Hepatocyte (in vitro differentiated cells): ENCODE measurements around the gene SLC1A6. TPM values are rescaled to one million over a fixed set of nuclear protein-coding genes. Genes with fewer than 3 reads are reported as not detected.

ENCODE experiments used
- DNase-seq: peaks from one replicate; pipeline ENCODE4 v3.0.0-alpha.2; 2016; ENCODE audit warnings: low spot score
- H2AFZ ChIP-seq: fragments of 200-600 bp; sonication (generic); 2 replicates; pipeline ENCODE4 v1.6.0; 2016; ENCODE audit warnings: antibody characterized with exemption, mild to moderate bottlenecking
- H3K27ac ChIP-seq: fragments of 200-600 bp; sonication (generic); 2 replicates; pipeline ENCODE4 v1.5.1; 2016; ENCODE audit warnings: mild to moderate bottlenecking
- H3K27me3 ChIP-seq: fragments of 200-600 bp; sonication (generic); 2 replicates; pipeline ENCODE4 v1.6.1; 2016
- H3K36me3 ChIP-seq: fragments of 200-600 bp; sonication (generic); replicated peaks from 2 replicates; pipeline ENCODE4 v1.5.1; 2016; ENCODE audit warnings: low read depth; ENCODE audit not compliant: insufficient read depth
- H3K4me1 ChIP-seq: fragments of 200-600 bp; sonication (generic); 2 replicates; pipeline ENCODE4 v1.5.1; 2016; ENCODE audit warnings: mild to moderate bottlenecking, moderate library complexity; ENCODE audit not compliant: insufficient read depth
- H3K4me2 ChIP-seq: fragments of 200-600 bp; sonication (generic); 2 replicates; pipeline ENCODE4 v1.6.0; 2016
- H3K4me3 ChIP-seq: fragments of 200-600 bp; sonication (generic); 2 replicates; pipeline ENCODE4 v1.5.1; 2016; ENCODE audit warnings: mild to moderate bottlenecking
- H3K79me2 ChIP-seq: fragments of 200-600 bp; sonication (generic); 2 replicates; pipeline ENCODE4 v1.6.0; 2017; ENCODE audit warnings: mild to moderate bottlenecking
- H3K9me2 ChIP-seq: fragments of 200-600 bp; sonication (generic); replicated peaks from 2 replicates; pipeline ENCODE4 v1.6.0; 2017; ENCODE audit warnings: mild to moderate bottlenecking; ENCODE audit not compliant: insufficient read depth
- H3K9me3 ChIP-seq: fragments of 200-600 bp; sonication (generic); 2 replicates; pipeline ENCODE4 v1.5.1; 2016; ENCODE audit warnings: low read depth, mild to moderate bottlenecking
- H4K20me1 ChIP-seq: fragments of 200-600 bp; sonication (generic); 2 replicates; pipeline ENCODE4 v1.6.0; 2016; ENCODE audit warnings: mild to moderate bottlenecking; ENCODE audit not compliant: insufficient read depth, poor library complexity, severe bottlenecking
- EZH2 ChIP-seq: fragments of 200-600 bp; sonication (generic); IDR thresholded peaks from 2 replicates; pipeline ENCODE4 v1.6.1; 2016; ENCODE audit warnings: antibody characterized with exemption, mild to moderate bottlenecking, borderline replicate concordance
- EZH2phosphoT487 ChIP-seq: fragments of 200-600 bp; sonication (generic); IDR thresholded peaks from one replicate; pipeline ENCODE4 v1.6.1; 2018; ENCODE audit warnings: antibody characterized with exemption, mild to moderate bottlenecking, low read depth, moderate library complexity; ENCODE audit not compliant: unreplicated experiment, severe bottlenecking
- WGBS: methylation state at CpG from one replicate; pipeline ENCODE4 v1.1.6; 2016; ENCODE audit warnings: low lambda C conversion rate; ENCODE audit errors: missing lambda C conversion rate; 5-methylcytosine and 5-hydroxymethylcytosine counted together
- polyA plus RNA-seq: library from polyadenylated mRNA; unstranded; fragments of >200 nt; fragmentation: Nextera tagmentation; extraction: Ambion mirVana; gene quantifications from 2 replicates; pipeline ENCODE4 v1.2.1, GENCODE V29; 2016
- total RNA-seq: library from RNA; depleted of rRNA; stranded (reverse); fragments of >200 nt; gene quantifications from 2 replicates; pipeline ENCODE4 v1.2.3, GENCODE V29; 2014
- TF ChIP-seq, protein P1 (sequence below): fragments of 200-600 bp; sonication (generic); IDR thresholded peaks from 2 replicates; pipeline ENCODE4 v1.5.1; 2016; ENCODE audit warnings: antibody characterized with exemption, mild to moderate bottlenecking; ENCODE audit not compliant: poor library complexity

Gene SLC1A6
- 1.2 and 8.1 TPM in 2 replicates for total RNA-seq
- 4.6 and 7.1 TPM in 2 replicates for polyA plus RNA-seq

DNA sequence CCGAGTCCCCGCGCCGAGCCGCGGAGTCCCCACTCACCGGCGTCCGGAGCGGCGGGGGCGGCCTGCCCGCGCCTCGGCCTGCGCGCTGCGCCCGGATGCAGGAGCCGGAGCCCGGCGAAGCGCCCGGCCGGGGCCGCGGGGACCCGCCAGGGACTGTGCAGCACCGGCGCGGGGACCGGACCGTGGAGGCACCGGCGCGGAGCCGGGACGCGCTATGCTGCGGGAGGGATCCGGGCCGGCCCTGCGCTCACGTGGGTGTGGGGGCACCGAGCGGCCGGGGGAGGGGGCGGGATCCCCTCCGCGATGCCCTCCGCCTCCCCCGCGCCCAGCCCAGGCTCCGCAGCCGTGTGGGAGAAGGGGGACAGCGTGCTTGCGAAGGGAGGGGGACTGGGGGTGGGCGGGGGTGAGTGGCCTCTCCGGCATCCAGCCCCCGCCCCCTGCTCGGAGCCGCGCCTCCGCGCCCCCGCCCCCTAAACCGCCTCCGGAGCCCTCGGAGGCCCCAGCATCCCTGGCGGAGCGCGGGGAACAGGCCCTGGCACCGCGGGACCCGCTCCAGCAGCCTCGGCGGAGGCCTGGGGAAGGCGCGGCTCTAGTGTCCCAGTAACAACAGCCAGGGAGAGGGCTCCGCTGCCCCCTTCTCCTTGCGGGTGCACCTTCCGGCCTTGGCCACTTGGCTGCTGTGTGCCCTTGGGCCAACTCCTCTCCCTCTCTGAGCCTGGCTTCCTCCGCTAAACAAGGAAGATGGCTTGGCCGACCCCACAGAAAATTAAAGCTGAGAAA lies at the start of gene SLC1A6:
SLC1A6 (minus strand) TSS at position 389 of the 780 bp plus-strand sequence. CDS start 6,954 bp downstream, outside the sequence.
- no peak for TF ChIP-seq EZH2phosphoT487
- TF ChIP-seq, protein P1, sequence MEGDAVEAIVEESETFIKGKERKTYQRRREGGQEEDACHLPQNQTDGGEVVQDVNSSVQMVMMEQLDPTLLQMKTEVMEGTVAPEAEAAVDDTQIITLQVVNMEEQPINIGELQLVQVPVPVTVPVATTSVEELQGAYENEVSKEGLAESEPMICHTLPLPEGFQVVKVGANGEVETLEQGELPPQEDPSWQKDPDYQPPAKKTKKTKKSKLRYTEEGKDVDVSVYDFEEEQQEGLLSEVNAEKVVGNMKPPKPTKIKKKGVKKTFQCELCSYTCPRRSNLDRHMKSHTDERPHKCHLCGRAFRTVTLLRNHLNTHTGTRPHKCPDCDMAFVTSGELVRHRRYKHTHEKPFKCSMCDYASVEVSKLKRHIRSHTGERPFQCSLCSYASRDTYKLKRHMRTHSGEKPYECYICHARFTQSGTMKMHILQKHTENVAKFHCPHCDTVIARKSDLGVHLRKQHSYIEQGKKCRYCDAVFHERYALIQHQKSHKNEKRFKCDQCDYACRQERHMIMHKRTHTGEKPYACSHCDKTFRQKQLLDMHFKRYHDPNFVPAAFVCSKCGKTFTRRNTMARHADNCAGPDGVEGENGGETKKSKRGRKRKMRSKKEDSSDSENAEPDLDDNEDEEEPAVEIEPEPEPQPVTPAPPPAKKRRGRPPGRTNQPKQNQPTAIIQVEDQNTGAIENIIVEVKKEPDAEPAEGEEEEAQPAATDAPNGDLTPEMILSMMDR, result no peak
- no peak for TF ChIP-seq EZH2
- no peaks in the 10 kb centered on the region for H3K4me1 ChIP-seq
- peak; percentile 30 for DNase-seq
- no peaks in the 10 kb centered on the region for H3K36me3 ChIP-seq
- no peak within 1 kb of the TSS for H3K27ac ChIP-seq
- H3K9me2 ChIP-seq, result no peaks in the 10 kb centered on the region
- 14% methylated on average over 6 of the region's 84 CpGs for WGBS
- H3K9me3 ChIP-seq, result no peaks in the 10 kb centered on the region
- no peak within 1 kb of the TSS for H2AFZ ChIP-seq
- peaks cover 48% of the 10 kb centered on the region for H3K27me3 ChIP-seq
- peak within 1 kb of the TSS; percentile 74 for H3K4me2 ChIP-seq
- H3K4me3 ChIP-seq, result peak within 1 kb of the TSS; percentile 20
- H3K79me2 ChIP-seq, result no peaks in the 10 kb centered on the region
- no peaks in the 10 kb centered on the region for H4K20me1 ChIP-seq

GRCh38 chr19:15028490-15028889 lies 48.8 kb upstream of the SLC1A6 start:
- Histone ChIP-seq H3K27ac (no peak overlapping the region), H3K4me1 (no peaks in the 10 kb centered on the region), H3K36me3 (no peaks in the 10 kb centered on the region), H3K9me2 (no peaks in the 10 kb centered on the region), H3K79me2 (no peaks in the 10 kb centered on the region), H3K4me2 (no peak overlapping the region), H3K27me3 (no peaks in the 10 kb centered on the region), H3K9me3 (no peaks in the 10 kb centered on the region), H2AFZ (no peak overlapping the region), H3K4me3 (no peak overlapping the region), H4K20me1 (no peaks in the 10 kb centered on the region)
- no peak for DNase-seq
- TF ChIP-seq, protein P1, result no peak
- no peak for TF ChIP-seq EZH2
- 63% methylated on average over 5 of the region's 5 CpGs for whole genome bisulfite sequencing

DNA sequence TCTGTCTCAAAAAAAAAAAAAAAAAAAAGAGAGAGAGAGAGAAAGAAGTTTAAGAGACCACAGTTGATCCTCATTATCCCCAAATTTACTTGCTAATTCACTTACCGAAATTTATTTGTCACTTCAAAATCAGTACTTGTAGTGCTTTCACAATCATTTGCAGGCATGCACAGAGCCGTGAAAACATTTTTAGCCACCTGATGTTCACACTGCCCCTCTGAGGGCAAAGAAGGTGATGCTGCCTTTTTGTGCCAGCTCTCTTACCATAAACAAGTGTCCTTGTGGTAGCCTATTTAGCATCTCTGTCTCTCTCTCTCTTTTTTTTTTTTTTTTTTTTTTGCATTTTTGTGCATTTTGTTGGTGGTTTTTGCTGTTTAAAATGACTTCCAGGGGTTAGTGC lies 45.6 kb upstream of the SLC1A6 start:
- Histone ChIP-seq H3K79me2 (no peaks in the 10 kb centered on the region), H3K27me3 (no peaks in the 10 kb centered on the region), H3K27ac (no peak overlapping the region), H3K9me3 (no peaks in the 10 kb centered on the region), H3K4me2 (no peak overlapping the region), H3K36me3 (no peaks in the 10 kb centered on the region), H3K9me2 (no peaks in the 10 kb centered on the region), H3K4me1 (no peaks in the 10 kb centered on the region), H3K4me3 (no peak overlapping the region), H2AFZ (no peak overlapping the region), H4K20me1 (no peaks in the 10 kb centered on the region)
- DNase-seq, result no peak
- TF ChIP-seq, protein P1, result no peak
- no peak for TF ChIP-seq EZH2phosphoT487
- TF ChIP-seq EZH2, result no peak
- 53% methylated on average over 2 of the region's 2 CpGs for WGBS
